Neural cell (in vitro differentiated cells): ENCODE data around the gene PPP4R2. TPM values are rescaled to one million over a fixed set of nuclear protein-coding genes. Genes with fewer than 3 reads are reported as not detected.

Experiments
- H2AFZ ChIP-seq: fragments of 200-600, 300-800 bp; sonication (generic), shearing (Covaris generic); 2 replicates; pipeline ENCODE4 v1.6.0; 2014; ENCODE audit warnings: low read depth, mild to moderate bottlenecking, antibody characterized with exemption, low read length, moderate library complexity
- H3F3A ChIP-seq: fragments of 200-600 bp; shearing (Covaris generic); 2 replicates; pipeline ENCODE4 v1.6.1; 2016; ENCODE audit warnings: mild to moderate bottlenecking, moderate library complexity, mixed read lengths, antibody characterized with exemption, low read length; ENCODE audit not compliant: insufficient read depth, poor library complexity, severe bottlenecking
- H3K27ac ChIP-seq: fragments of 200-600, 300-800 bp; sonication (generic), shearing (Covaris generic); 2 replicates; pipeline ENCODE4 v1.5.1; 2014; ENCODE audit warnings: mild to moderate bottlenecking, low read length, moderate library complexity
- H3K27me3 ChIP-seq: fragments of 300-800, 200-600 bp; sonication (generic), shearing (Covaris generic); 2 replicates; pipeline ENCODE4 v1.6.0; 2014; ENCODE audit warnings: mild to moderate bottlenecking, low read depth, low read length, moderate library complexity; ENCODE audit not compliant: insufficient read depth
- H3K36me3 ChIP-seq: fragments of 300-800, 200-600 bp; sonication (generic), shearing (Covaris generic); 2 replicates; pipeline ENCODE4 v1.5.1; 2014; ENCODE audit warnings: mild to moderate bottlenecking, antibody characterized with exemption, low read length, moderate library complexity; ENCODE audit not compliant: insufficient read depth
- H3K4me2 ChIP-seq: fragments of 300-800, 200-600 bp; sonication (generic), shearing (Covaris generic); 2 replicates; pipeline ENCODE4 v1.6.0; 2014; ENCODE audit warnings: mild to moderate bottlenecking, low read length
- H3K4me3 ChIP-seq: fragments of 300-800, 200-600 bp; sonication (generic), shearing (Covaris generic); 2 replicates; pipeline ENCODE4 v1.5.1; 2014; ENCODE audit warnings: mild to moderate bottlenecking, low read length, moderate library complexity
- H3K79me2 ChIP-seq: fragments of 200-600 bp; shearing (Covaris generic); replicated peaks from 2 replicates; pipeline ENCODE4 v1.6.0; 2014; ENCODE audit warnings: mild to moderate bottlenecking, low read length, moderate library complexity; ENCODE audit not compliant: insufficient read depth
- H3K9ac ChIP-seq: fragments of 300-800, 200-600 bp; sonication (generic), shearing (Covaris generic); 2 replicates; pipeline ENCODE4 v1.6.1; 2016; ENCODE audit warnings: mild to moderate bottlenecking, low read length, mixed read lengths
- H3K9me2 ChIP-seq: fragments of 200-600 bp; shearing (Covaris generic); 2 replicates; pipeline ENCODE4 v1.6.1; 2016; ENCODE audit warnings: mild to moderate bottlenecking, low read length, mixed read lengths; ENCODE audit not compliant: insufficient read depth
- H3K9me3 ChIP-seq: fragments of 200-600, 300-800 bp; sonication (generic), shearing (Covaris generic); 2 replicates; pipeline ENCODE4 v1.6.1; 2016; ENCODE audit warnings: mild to moderate bottlenecking, mixed run types, low read length, moderate library complexity, mixed read lengths
- H4K20me1 ChIP-seq: fragments of 200-600 bp; shearing (Covaris generic); 2 replicates; pipeline ENCODE4 v1.6.1; 2016; ENCODE audit warnings: mild to moderate bottlenecking, mixed run types; ENCODE audit not compliant: insufficient read depth
- CTCF ChIP-seq: fragments of 450-650 bp; IDR thresholded peaks from 2 replicates; pipeline ENCODE4 v1.5.1; 2014; ENCODE audit warnings: antibody characterized with exemption, mild to moderate bottlenecking, moderate library complexity; ENCODE audit not compliant: poor library complexity, severe bottlenecking
- EP300 ChIP-seq: fragments of 450-650 bp; conservative IDR thresholded peaks from 2 replicates; pipeline ENCODE4 v1.6.1; 2014; ENCODE audit warnings: antibody characterized with exemption, mild to moderate bottlenecking, moderate library complexity; ENCODE audit not compliant: poor library complexity, severe bottlenecking
- EZH2 ChIP-seq: fragments of 200-600, 300-800 bp; shearing (Covaris generic), sonication (generic); IDR thresholded peaks from 2 replicates; pipeline ENCODE4 v1.6.1; 2014; ENCODE audit warnings: antibody characterized with exemption, low read length, borderline replicate concordance, mild to moderate bottlenecking; ENCODE audit not compliant: insufficient read depth, poor library complexity, severe bottlenecking
- MXI1 ChIP-seq: fragments of 450-650 bp; conservative IDR thresholded peaks from 2 replicates; pipeline ENCODE4 v1.6.1; 2014; ENCODE audit warnings: antibody characterized with exemption, mild to moderate bottlenecking; ENCODE audit not compliant: poor library complexity, severe bottlenecking
- POLR2AphosphoS5 ChIP-seq: IDR thresholded peaks from 2 replicates; pipeline ENCODE4 v1.6.1; 2012
- RAD21 ChIP-seq: fragments of 450-650 bp; conservative IDR thresholded peaks from 2 replicates; pipeline ENCODE4 v1.6.1; 2014; ENCODE audit warnings: antibody characterized with exemption, mild to moderate bottlenecking, moderate library complexity
- SMC3 ChIP-seq: fragments of 450-650 bp; conservative IDR thresholded peaks from 2 replicates; pipeline ENCODE4 v1.6.1; 2014; ENCODE audit warnings: antibody characterized with exemption, mild to moderate bottlenecking, moderate library complexity; ENCODE audit not compliant: poor library complexity
- TAF1 ChIP-seq: IDR thresholded peaks from 2 replicates; pipeline ENCODE4 v1.6.1; 2012; ENCODE audit warnings: low read depth
- polyA plus RNA-seq: library from polyadenylated mRNA; depleted of rRNA; stranded (reverse); fragments of >200 nt; gene quantifications from 2 replicates; pipeline ENCODE4 v1.2.3, GENCODE V29; 2014
- TF ChIP-seq, protein P1 (sequence below): IDR thresholded peaks from 2 replicates; pipeline ENCODE4 v1.6.1; 2012; ENCODE audit warnings: borderline replicate concordance

The PPP4R2 gene
- polyA plus RNA-seq, 1 donor from 2014 or later, result 65.5 TPM

DNA sequence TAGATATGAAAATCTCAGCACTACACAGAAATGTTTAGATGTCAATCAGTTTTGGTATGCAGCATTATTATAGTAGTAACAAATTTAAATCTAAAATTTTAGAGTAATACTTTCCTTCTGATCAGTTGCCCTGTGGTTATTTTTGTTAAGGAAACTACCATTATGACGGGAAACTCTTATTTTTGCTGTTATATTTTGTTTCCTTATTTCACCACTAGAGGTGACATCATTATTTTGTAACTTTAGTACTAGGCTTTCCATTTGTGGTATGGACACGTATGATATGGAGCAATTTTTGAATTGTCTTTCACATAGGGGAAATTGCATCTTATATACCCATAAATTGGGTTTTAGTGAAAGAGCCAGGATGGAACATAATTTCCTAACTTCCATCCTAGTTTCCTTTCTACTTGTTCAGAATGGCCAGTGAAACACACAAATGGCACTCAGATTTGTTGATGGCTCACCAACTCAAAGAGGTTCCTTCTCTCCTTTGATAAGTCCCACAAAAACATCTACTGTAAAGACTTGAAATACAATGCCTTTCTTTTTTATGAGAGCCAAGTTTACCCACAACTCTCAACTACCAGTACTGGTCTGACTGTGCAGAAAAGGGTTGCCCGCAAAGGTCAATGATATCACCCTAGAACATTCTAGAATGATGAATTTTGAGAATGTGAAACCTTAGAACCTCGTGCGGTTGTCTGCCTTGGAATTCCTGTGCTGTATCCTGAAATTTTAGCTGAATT, 19.4 kb upstream of the PPP4R2 start:
- no peak overlapping the region for H3K27ac ChIP-seq
- H3K9ac ChIP-seq, result no peak overlapping the region
- H3K9me3 ChIP-seq, result no peaks in the 10 kb centered on the region
- H3K9me2 ChIP-seq, result no peaks in the 10 kb centered on the region
- TF ChIP-seq MXI1 (no peak), EP300 (no peak), POLR2AphosphoS5 (no peak), TAF1 (no peak), CTCF (no peak), RAD21 (no peak), SMC3 (no peak), EZH2 (no peak)
- TF ChIP-seq, protein P1, sequence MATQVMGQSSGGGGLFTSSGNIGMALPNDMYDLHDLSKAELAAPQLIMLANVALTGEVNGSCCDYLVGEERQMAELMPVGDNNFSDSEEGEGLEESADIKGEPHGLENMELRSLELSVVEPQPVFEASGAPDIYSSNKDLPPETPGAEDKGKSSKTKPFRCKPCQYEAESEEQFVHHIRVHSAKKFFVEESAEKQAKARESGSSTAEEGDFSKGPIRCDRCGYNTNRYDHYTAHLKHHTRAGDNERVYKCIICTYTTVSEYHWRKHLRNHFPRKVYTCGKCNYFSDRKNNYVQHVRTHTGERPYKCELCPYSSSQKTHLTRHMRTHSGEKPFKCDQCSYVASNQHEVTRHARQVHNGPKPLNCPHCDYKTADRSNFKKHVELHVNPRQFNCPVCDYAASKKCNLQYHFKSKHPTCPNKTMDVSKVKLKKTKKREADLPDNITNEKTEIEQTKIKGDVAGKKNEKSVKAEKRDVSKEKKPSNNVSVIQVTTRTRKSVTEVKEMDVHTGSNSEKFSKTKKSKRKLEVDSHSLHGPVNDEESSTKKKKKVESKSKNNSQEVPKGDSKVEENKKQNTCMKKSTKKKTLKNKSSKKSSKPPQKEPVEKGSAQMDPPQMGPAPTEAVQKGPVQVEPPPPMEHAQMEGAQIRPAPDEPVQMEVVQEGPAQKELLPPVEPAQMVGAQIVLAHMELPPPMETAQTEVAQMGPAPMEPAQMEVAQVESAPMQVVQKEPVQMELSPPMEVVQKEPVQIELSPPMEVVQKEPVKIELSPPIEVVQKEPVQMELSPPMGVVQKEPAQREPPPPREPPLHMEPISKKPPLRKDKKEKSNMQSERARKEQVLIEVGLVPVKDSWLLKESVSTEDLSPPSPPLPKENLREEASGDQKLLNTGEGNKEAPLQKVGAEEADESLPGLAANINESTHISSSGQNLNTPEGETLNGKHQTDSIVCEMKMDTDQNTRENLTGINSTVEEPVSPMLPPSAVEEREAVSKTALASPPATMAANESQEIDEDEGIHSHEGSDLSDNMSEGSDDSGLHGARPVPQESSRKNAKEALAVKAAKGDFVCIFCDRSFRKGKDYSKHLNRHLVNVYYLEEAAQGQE, result no peak
- no peak overlapping the region for H3K4me3 ChIP-seq
- no peaks in the 10 kb centered on the region for H3F3A ChIP-seq
- no peaks in the 10 kb centered on the region for H3K27me3 ChIP-seq
- H3K79me2 ChIP-seq, result no peaks in the 10 kb centered on the region
- H3K4me2 ChIP-seq, result no peak overlapping the region
- no peaks in the 10 kb centered on the region for H3K36me3 ChIP-seq
- H4K20me1 ChIP-seq, result no peaks in the 10 kb centered on the region
- H2AFZ ChIP-seq, result no peak overlapping the region

GRCh38 chr3:72982609-72983366, 13.8 kb upstream of the PPP4R2 start:
- Histone ChIP-seq H3K9ac (no peak overlapping the region), H3K4me2 (no peak overlapping the region), H3F3A (no peaks in the 10 kb centered on the region), H3K79me2 (no peaks in the 10 kb centered on the region), H2AFZ (no peak overlapping the region), H3K9me3 (no peaks in the 10 kb centered on the region), H3K27ac (no peak overlapping the region), H3K36me3 (no peaks in the 10 kb centered on the region), H3K4me3 (no peak overlapping the region), H3K27me3 (no peaks in the 10 kb centered on the region), H3K9me2 (no peaks in the 10 kb centered on the region), H4K20me1 (no peaks in the 10 kb centered on the region)
- TF ChIP-seq SMC3, result no peak
- TF ChIP-seq RAD21, result no peak
- no peak for TF ChIP-seq EP300
- TF ChIP-seq EZH2, result no peak
- TF ChIP-seq, protein P1, result no peak
